Measurements from ENCODE around the gene PDZK1IP1.

PDZK1IP1 gene

DNA sequence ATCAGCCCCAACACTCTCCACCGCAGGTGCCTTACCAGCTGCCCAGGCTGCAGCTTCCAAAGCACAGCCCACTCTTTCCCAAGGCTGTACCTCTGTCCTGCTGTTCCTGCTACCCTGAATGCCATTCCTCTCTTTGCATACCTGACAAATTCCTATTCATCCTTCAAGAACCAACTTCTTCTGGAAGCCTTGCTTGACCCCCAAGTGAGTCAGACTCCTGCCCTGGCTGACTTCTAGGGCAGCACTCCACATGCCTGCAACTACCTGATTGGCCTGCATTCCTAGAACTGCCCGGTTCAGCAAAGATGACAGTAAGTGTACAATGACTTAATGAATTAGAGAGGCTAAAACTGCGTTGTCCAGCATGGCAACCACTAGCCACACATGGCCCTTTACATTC lies 20.8 kb upstream of the PDZK1IP1 start:
- H3K9ac ChIP-seq (ENCODE audit: low read length) = no peak overlapping the region

DNA sequence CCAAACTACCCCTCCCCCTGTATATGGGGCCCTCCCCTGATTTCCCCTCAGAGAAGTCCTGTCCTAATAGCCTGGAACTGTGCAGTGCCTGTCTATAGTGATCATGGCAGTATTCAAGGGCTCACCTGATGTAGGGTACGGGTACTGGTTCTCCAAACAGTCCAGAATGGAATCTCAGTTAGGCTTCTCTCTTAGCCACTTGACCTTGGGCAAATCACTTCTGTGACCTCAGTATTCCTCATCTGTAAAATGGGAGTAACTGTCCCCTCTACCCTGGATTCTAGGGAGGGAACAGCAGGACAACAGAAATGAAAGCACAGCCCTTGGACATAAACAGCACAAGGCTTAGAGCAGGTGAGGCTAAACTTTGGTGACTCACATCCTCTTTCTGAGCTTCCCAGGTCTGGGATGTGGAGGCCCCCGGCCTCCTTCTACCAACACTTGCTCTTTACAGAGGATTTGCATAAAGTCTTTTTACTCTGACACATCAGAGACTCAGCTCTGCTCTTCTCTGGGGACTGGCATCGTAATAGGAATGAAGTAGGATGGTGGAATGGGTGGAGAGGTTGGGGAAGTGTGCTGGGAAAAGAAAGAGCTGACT lies 20.0 kb upstream of the PDZK1IP1 start:
- no peak overlapping the region for H3K4me2 ChIP-seq (ENCODE audit: low read depth, low read length)
- H3K9me2 ChIP-seq (replicated peaks; ENCODE audit: insufficient read depth, low read length) = no peaks in the 10 kb centered on the region
- H3K27ac ChIP-seq (ENCODE audit: low read length) = no peak overlapping the region
- no peaks in the 10 kb centered on the region for H3K27me3 ChIP-seq (replicated peaks; ENCODE audit: insufficient read depth, low read length)
- H3F3A ChIP-seq (ENCODE audit: insufficient read depth, low read length) = no peaks in the 10 kb centered on the region
- no peaks in the 10 kb centered on the region for H3K36me3 ChIP-seq (replicated peaks; ENCODE audit: insufficient read depth, low read length)
- no peak for TF ChIP-seq EZH2 (optimal IDR thresholded peaks at IDR 0.05; ENCODE audit: low read depth, low read length)
- TF ChIP-seq EZH2phosphoT487 (IDR thresholded peaks at IDR 0.05; ENCODE audit: low read length) = no peak
- TF ChIP-seq, protein P1, sequence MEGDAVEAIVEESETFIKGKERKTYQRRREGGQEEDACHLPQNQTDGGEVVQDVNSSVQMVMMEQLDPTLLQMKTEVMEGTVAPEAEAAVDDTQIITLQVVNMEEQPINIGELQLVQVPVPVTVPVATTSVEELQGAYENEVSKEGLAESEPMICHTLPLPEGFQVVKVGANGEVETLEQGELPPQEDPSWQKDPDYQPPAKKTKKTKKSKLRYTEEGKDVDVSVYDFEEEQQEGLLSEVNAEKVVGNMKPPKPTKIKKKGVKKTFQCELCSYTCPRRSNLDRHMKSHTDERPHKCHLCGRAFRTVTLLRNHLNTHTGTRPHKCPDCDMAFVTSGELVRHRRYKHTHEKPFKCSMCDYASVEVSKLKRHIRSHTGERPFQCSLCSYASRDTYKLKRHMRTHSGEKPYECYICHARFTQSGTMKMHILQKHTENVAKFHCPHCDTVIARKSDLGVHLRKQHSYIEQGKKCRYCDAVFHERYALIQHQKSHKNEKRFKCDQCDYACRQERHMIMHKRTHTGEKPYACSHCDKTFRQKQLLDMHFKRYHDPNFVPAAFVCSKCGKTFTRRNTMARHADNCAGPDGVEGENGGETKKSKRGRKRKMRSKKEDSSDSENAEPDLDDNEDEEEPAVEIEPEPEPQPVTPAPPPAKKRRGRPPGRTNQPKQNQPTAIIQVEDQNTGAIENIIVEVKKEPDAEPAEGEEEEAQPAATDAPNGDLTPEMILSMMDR (IDR thresholded peaks at IDR 0.05; ENCODE audit: low read length) = no peak
- no peak overlapping the region for H3K9ac ChIP-seq (ENCODE audit: low read length)
- H3K4me1 ChIP-seq (ENCODE audit: low read length) = no peaks in the 10 kb centered on the region
- no peak for DNase-seq
- no peak overlapping the region for H2AFZ ChIP-seq (ENCODE audit: low read length)
- no peaks in the 10 kb centered on the region for H4K20me1 ChIP-seq (ENCODE audit: insufficient read depth, low read length)
- H3K79me2 ChIP-seq (ENCODE audit: low read length) = no peaks in the 10 kb centered on the region
- H3K9me3 ChIP-seq (replicated peaks; ENCODE audit: insufficient read depth, low read length) = no peaks in the 10 kb centered on the region
- no peak overlapping the region for H3K4me3 ChIP-seq (ENCODE audit: low read length)

More for the DNA sequence above, 20.8 kb upstream of the PDZK1IP1 start:
- Histone ChIP-seq H2AFZ (ENCODE audit: low read length) (no peak overlapping the region), H3K9me3 (replicated peaks; ENCODE audit: insufficient read depth, low read length) (no peaks in the 10 kb centered on the region), H4K20me1 (ENCODE audit: insufficient read depth, low read length) (no peaks in the 10 kb centered on the region), H3K27me3 (replicated peaks; ENCODE audit: insufficient read depth, low read length) (no peaks in the 10 kb centered on the region), H3K4me2 (ENCODE audit: low read depth, low read length) (no peak overlapping the region), H3K27ac (ENCODE audit: low read length) (no peak overlapping the region), H3F3A (ENCODE audit: insufficient read depth, low read length) (no peaks in the 10 kb centered on the region), H3K79me2 (ENCODE audit: low read length) (no peaks in the 10 kb centered on the region), H3K4me1 (ENCODE audit: low read length) (no peaks in the 10 kb centered on the region), H3K4me3 (ENCODE audit: low read length) (no peak overlapping the region), H3K9me2 (replicated peaks; ENCODE audit: insufficient read depth, low read length) (no peaks in the 10 kb centered on the region), H3K36me3 (replicated peaks; ENCODE audit: insufficient read depth, low read length) (no peaks in the 10 kb centered on the region)
- DNase-seq = no peak
- TF ChIP-seq EZH2 (optimal IDR thresholded peaks at IDR 0.05; ENCODE audit: low read depth, low read length) (no peak), EZH2phosphoT487 (IDR thresholded peaks at IDR 0.05; ENCODE audit: low read length) (no peak)
- TF ChIP-seq, protein P1 (IDR thresholded peaks at IDR 0.05; ENCODE audit: low read length) = no peak

DNA sequence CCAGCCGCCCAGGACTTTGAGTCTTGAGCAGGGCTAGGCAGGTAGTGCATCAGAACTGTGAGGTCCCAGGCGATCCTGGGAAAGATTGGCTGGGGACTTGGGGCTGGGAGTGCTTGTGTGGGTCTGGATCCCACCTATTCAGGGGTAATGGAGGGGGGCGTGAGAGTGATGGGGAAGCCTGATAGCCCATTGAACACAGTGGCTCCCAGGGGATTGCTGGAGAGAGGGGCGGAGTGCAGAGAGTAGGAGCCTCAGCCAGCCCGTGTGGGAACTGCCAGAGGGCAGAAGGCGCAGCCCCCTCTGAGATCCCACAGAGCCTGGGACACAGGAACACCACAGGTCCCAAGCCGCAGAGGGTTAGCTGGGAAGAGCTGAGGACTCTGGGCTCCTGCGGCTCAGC lies 19.3 kb upstream of the PDZK1IP1 start:
- no peaks in the 10 kb centered on the region for H3K79me2 ChIP-seq (ENCODE audit: low read length)

More for the DNA sequence above, 19.3 kb upstream of the PDZK1IP1 start:
- Histone ChIP-seq H3K4me3 (ENCODE audit: low read length) (no peak overlapping the region), H3K9ac (ENCODE audit: low read length) (no peak overlapping the region), H4K20me1 (ENCODE audit: insufficient read depth, low read length) (no peaks in the 10 kb centered on the region), H3K9me2 (replicated peaks; ENCODE audit: insufficient read depth, low read length) (no peaks in the 10 kb centered on the region), H3K4me2 (ENCODE audit: low read depth, low read length) (no peak overlapping the region), H3K27me3 (replicated peaks; ENCODE audit: insufficient read depth, low read length) (no peaks in the 10 kb centered on the region), H3F3A (ENCODE audit: insufficient read depth, low read length) (no peaks in the 10 kb centered on the region), H3K4me1 (ENCODE audit: low read length) (no peaks in the 10 kb centered on the region), H2AFZ (ENCODE audit: low read length) (no peak overlapping the region), H3K36me3 (replicated peaks; ENCODE audit: insufficient read depth, low read length) (no peaks in the 10 kb centered on the region), H3K27ac (ENCODE audit: low read length) (no peak overlapping the region), H3K9me3 (replicated peaks; ENCODE audit: insufficient read depth, low read length) (no peaks in the 10 kb centered on the region)
- DNase-seq = no peak
- TF ChIP-seq, protein P1 (IDR thresholded peaks at IDR 0.05; ENCODE audit: low read length) = no peak
- TF ChIP-seq EZH2phosphoT487 (IDR thresholded peaks at IDR 0.05; ENCODE audit: low read length) (no peak), EZH2 (optimal IDR thresholded peaks at IDR 0.05; ENCODE audit: low read depth, low read length) (no peak)
